ENCODE data around the gene HDAC7. TPM values are rescaled to one million over a fixed set of nuclear protein-coding genes. Genes with fewer than 3 reads are reported as not detected.

The HDAC7 gene
- total and polyA plus RNA-seq, 2 of the 13 experiments (the other 11 are each of a cell fraction or from before 2014, with no cell fraction given): 4.6 to 10.8 TPM

DNA sequence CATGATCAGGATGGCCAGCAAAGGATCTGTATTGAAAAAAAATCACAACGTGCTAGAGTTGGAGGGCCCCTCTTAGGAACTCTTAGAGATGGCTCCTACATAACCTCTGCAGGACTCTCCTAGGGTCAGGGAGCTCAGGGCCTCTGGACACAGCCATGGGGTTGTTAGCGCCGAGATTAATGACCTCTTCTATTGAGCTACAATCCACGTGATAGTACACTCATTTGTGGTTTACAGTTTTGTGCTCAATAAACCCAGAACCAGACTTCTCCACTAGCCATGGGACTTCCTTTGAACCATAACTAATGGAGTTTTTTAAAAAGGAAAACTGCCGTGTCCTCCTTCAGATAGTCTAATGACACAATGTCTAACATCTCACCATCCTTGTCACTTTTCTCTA, 29.6 kb upstream of the HDAC7 start (continued):
- no peak for TF ChIP-seq KDM3A (CRISPR knock-in tag; IDR thresholded peaks at IDR 0.05; ENCODE audit: low read depth)
- no peak for TF ChIP-seq CHCHD3 (CRISPR knock-in tag; IDR thresholded peaks at IDR 0.05)
- TF ChIP-seq, protein P1, sequence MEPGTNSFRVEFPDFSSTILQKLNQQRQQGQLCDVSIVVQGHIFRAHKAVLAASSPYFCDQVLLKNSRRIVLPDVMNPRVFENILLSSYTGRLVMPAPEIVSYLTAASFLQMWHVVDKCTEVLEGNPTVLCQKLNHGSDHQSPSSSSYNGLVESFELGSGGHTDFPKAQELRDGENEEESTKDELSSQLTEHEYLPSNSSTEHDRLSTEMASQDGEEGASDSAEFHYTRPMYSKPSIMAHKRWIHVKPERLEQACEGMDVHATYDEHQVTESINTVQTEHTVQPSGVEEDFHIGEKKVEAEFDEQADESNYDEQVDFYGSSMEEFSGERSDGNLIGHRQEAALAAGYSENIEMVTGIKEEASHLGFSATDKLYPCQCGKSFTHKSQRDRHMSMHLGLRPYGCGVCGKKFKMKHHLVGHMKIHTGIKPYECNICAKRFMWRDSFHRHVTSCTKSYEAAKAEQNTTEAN (CRISPR knock-in tag; conservative IDR thresholded peaks at IDR 0.05): no peak

DNA sequence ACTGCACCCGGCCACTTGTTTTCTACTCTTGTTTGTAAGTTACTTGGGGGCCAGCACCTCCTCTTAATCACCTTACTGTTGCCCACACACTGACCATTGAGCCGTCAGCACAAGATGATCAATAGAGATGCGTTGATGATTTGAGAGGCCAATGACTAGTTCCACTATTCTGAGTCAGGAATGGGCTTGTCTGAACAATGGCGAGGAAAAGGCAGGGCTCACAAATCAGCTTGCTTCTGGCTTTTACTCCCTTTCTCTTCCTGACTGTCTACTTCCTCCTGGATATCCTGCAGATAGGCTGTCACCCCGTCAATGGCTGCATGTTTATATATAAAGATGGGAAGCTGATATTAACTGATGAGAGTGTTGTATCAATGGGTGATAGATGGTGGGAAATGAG, 29.1 kb upstream of the HDAC7 start:
- H3K4me2 ChIP-seq (ENCODE audit: low read depth, low read length): no peak overlapping the region
- DNase-seq (ENCODE audit: low spot score) (no peak), FAIRE-seq (no peak), ATAC-seq (no peak)
- no peaks in the 10 kb centered on the region for H4K20me1 ChIP-seq (ENCODE audit: insufficient read depth, low read length)
- 66% methylated on average over 5 of the region's 5 CpGs for WGBS (ENCODE audit: low lambda C conversion rate)
- no peaks in the 10 kb centered on the region for H3K79me2 ChIP-seq (ENCODE audit: insufficient read depth, low read length)
- in situ Hi-C loops (cut with HindIII; ENCODE audit: extremely low pct_ligation_motif_present, low pct_unique_long_range_greater_than_20kb) (no loop called here), intact Hi-C loops (cut with micrococcal nuclease; ENCODE audit: unreplicated experiment) (no loop called here)
- H3K4me3 ChIP-seq (replicated peaks in 1 of 3; ENCODE audit: insufficient read depth in 1 of 3, low read depth in 2 of 3, low read length in 3 of 3): no peak overlapping the region
- H3K27me3 ChIP-seq (ENCODE audit: control insufficient read depth in 1 of 2, insufficient read depth in 2 of 2, low read length in 2 of 2): no peaks in the 10 kb centered on the region
- H3K27ac ChIP-seq (ENCODE audit: extremely low read length, insufficient read depth, low read length): no peak overlapping the region
- no TSS peak for BruUV-seq (replicated peaks)
- no peak overlapping the region for H2AFZ ChIP-seq (ENCODE audit: low read length)
- POLR2A ChIA-PET: no interaction called here
- CTCF ChIA-PET (ENCODE audit: low intra/inter-chr PET ratio, low total read pairs): no interaction called here
- no peak overlapping the region for H3K9ac ChIP-seq (ENCODE audit: insufficient read depth, low read depth, low read length)
- peaks cover 36% of the 10 kb centered on the region for H3K4me1 ChIP-seq (ENCODE audit: insufficient read depth, low read length)
- H3K9me3 ChIP-seq (ENCODE audit: low read length): no peaks in the 10 kb centered on the region
- no peaks in the 10 kb centered on the region for H3K36me3 ChIP-seq (replicated peaks in 1 of 2; ENCODE audit: control insufficient read depth in 1 of 2, insufficient read depth in 2 of 2, low read length in 2 of 2)
- TF ChIP-seq, protein P2, sequence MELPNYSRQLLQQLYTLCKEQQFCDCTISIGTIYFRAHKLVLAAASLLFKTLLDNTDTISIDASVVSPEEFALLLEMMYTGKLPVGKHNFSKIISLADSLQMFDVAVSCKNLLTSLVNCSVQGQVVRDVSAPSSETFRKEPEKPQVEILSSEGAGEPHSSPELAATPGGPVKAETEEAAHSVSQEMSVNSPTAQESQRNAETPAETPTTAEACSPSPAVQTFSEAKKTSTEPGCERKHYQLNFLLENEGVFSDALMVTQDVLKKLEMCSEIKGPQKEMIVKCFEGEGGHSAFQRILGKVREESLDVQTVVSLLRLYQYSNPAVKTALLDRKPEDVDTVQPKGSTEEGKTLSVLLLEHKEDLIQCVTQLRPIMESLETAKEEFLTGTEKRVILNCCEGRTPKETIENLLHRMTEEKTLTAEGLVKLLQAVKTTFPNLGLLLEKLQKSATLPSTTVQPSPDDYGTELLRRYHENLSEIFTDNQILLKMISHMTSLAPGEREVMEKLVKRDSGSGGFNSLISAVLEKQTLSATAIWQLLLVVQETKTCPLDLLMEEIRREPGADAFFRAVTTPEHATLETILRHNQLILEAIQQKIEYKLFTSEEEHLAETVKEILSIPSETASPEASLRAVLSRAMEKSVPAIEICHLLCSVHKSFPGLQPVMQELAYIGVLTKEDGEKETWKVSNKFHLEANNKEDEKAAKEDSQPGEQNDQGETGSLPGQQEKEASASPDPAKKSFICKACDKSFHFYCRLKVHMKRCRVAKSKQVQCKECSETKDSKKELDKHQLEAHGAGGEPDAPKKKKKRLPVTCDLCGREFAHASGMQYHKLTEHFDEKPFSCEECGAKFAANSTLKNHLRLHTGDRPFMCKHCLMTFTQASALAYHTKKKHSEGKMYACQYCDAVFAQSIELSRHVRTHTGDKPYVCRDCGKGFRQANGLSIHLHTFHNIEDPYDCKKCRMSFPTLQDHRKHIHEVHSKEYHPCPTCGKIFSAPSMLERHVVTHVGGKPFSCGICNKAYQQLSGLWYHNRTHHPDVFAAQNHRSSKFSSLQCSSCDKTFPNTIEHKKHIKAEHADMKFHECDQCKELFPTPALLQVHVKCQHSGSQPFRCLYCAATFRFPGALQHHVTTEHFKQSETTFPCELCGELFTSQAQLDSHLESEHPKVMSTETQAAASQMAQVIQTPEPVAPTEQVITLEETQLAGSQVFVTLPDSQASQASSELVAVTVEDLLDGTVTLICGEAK (IDR thresholded peaks at IDR 0.05): no peak
- TF ChIP-seq, protein P2 (CRISPR knock-in tag; IDR thresholded peaks at IDR 0.05): no peak
- TF ChIP-seq ELF3 (CRISPR knock-in tag; IDR thresholded peaks at IDR 0.05) (no peak), NR1H2 (CRISPR knock-in tag; IDR thresholded peaks at IDR 0.05; ENCODE audit: borderline replicate concordance, low read depth) (no peak), ZNF484 (CRISPR knock-in tag; IDR thresholded peaks at IDR 0.05; ENCODE audit: borderline replicate concordance, low read depth) (no peak), MXI1 (IDR thresholded peaks at IDR 0.05; ENCODE audit: borderline replicate concordance, low read depth, low read length) (no peak)
- TF ChIP-seq, protein P3, sequence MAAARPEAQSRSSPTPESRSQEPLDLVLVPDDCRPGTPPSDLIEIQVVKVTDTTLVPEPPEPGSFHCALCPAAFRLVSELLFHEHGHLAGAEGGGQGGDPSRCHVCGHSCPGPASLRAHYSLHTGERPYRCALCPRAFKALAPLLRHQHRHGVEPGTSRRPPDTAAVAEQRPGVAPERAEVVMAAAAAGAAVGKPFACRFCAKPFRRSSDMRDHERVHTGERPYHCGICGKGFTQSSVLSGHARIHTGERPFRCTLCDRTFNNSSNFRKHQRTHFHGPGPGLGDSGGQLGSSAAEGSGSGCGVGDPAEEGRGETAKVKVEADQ (CRISPR knock-in tag; IDR thresholded peaks at IDR 0.05; ENCODE audit: borderline replicate concordance): no peak

Data from HepG2 (cell line).